ENCODE results near the gene RAB17. TPM values are rescaled to one million over a fixed set of nuclear protein-coding genes. Genes with fewer than 3 reads are reported as not detected.
A peak's percentile ranks its signal among the peaks of the same experiment; 100 is the strongest.

The RAB17 gene
- total RNA-seq, 1 donor from 2014 or later: 60.1 TPM

DNA sequence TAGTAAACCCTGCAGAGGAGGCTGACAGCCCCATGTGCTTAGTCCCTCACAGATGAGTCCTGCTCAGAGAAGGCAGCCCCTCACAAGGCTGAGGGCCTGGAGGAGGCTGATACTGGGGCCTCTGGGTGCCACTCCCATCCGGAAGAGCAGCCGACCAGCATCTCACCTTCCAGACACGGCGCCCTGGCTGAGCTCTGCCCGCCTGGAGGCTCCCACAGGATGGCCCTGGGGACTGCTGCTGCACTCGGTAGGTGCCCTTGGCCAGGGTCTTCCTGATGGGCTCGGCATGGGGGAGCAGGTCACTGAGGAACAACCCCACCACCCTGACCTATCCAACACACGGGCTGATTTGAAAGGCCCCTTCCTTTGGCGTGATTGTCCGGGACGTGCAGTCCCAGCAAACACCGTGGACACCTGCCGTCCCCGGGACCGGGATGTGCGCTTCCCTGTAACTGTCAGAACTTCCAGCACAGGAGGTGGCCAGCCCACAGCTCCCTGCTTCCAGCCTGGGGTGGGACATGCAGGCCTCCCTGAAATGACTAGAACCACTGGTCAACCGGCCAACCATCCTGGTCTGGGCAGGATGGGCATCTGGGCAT lies 64.9 kb downstream of the RAB17 start:
- peaks cover 64% of the 10 kb centered on the region for H3K36me3 ChIP-seq
- no peak overlapping the region for H3K27ac ChIP-seq
- no peak for DNase-seq
- no peaks in the 10 kb centered on the region for H3K4me1 ChIP-seq
- intact Hi-C loops (cut with DNase I): no loop called here
- H3K4me3 ChIP-seq: no peak overlapping the region
- no peaks in the 10 kb centered on the region for H3K27me3 ChIP-seq (ENCODE audit: low read depth)
- ATAC-seq: peak; percentile 7 to 9
- TF ChIP-seq, protein P1, sequence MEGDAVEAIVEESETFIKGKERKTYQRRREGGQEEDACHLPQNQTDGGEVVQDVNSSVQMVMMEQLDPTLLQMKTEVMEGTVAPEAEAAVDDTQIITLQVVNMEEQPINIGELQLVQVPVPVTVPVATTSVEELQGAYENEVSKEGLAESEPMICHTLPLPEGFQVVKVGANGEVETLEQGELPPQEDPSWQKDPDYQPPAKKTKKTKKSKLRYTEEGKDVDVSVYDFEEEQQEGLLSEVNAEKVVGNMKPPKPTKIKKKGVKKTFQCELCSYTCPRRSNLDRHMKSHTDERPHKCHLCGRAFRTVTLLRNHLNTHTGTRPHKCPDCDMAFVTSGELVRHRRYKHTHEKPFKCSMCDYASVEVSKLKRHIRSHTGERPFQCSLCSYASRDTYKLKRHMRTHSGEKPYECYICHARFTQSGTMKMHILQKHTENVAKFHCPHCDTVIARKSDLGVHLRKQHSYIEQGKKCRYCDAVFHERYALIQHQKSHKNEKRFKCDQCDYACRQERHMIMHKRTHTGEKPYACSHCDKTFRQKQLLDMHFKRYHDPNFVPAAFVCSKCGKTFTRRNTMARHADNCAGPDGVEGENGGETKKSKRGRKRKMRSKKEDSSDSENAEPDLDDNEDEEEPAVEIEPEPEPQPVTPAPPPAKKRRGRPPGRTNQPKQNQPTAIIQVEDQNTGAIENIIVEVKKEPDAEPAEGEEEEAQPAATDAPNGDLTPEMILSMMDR (IDR thresholded peaks at IDR 0.05): no peak
- no peaks in the 10 kb centered on the region for H3K9me3 ChIP-seq

- no peaks in the 10 kb centered on the region for H3K9me3 ChIP-seq
- no peak overlapping the region for H3K4me3 ChIP-seq
- H3K27ac ChIP-seq: no peak overlapping the region
- DNase-seq (no peak), ATAC-seq (peak in 1 of 2 donors; percentile 7)
- TF ChIP-seq, protein P1 (IDR thresholded peaks at IDR 0.05): no peak
- intact Hi-C loops (cut with DNase I): no loop called here
- no peaks in the 10 kb centered on the region for H3K27me3 ChIP-seq (ENCODE audit: low read depth)
- peaks cover 63% of the 10 kb centered on the region for H3K36me3 ChIP-seq
- no peaks in the 10 kb centered on the region for H3K4me1 ChIP-seq
These were observed 65.9 kb downstream of the RAB17 start for GRCh38 chr2:237524631-237525030.

Other genes starting within 250 kb of the RAB17 start
- 114 TPM for gene COL6A3, start 176.6 kb downstream of the RAB17 start, total RNA-seq
- 394 TPM for gene MLPH, start 103.5 kb downstream of the RAB17 start, total RNA-seq
- gene PRLH, start 24.2 kb downstream of the RAB17 start, total RNA-seq: not detected
- gene LRRFIP1, start 36.9 kb upstream of the RAB17 start, total RNA-seq: 180 TPM
- gene RBM44, start 208.0 kb upstream of the RAB17 start, total RNA-seq: 0.59 TPM

All from lower lobe of right lung (tissue), 2 donors.